Stimulated activated naive CD4-positive, alpha-beta T cell (primary cell): Measurements from ENCODE around the gene CCDC141.

ENCODE experiments used
- DNase-seq, 6 experiments: peaks; one replicate each; lab custom pipeline; 2025; lab: John Stamatoyannopoulos, UW

Gene CCDC141

DNA sequence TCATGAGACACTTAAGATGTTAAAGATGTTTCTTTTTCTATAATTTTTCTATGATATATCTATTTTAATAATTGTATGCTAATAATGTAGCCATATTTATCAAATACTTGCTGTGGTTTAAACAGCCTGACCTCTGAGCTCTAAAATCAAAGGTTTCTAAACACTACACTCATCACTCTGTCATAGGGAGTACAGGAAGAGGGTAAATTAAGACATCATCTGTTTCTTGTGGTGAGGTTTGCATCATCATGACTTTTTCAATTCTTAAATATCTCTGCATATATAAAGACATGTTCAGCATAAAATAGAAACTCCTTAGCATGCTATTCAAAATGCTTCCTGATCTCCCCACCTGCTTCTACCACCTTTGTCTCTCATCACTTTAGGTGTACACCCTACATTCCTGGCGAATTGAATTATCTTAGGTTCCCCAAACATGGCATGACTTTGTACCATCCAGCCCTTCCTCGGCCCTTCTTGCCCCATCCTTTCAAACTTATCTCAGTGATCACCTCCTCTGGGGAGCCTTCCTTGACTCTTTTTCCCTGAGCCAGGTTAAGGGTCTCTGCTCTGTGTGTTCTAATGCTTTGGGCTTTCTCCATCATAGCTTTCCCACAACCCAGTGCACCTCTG lies 137.4 kb downstream of the CCDC141 start:
- no peak for DNase-seq

DNA sequence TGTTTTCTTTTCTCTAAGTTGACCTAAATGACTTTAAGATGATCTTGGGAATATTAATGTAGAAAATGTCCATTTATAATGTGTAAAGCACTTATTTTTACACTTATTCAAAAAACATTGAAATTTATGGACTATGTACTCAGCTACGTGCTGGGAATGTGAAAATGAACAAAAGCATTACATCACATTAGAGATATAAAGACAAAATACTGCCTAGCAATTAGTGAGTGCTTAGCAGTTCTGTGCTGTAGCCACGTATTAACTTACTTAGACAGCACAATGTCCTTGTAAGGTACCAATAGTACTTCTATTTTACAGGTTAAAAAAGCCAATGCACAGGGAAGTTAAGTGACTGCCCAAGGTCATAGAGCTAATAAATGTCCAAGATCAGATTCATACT lies 138.9 kb downstream of the CCDC141 start:
- no peak for DNase-seq

DNA sequence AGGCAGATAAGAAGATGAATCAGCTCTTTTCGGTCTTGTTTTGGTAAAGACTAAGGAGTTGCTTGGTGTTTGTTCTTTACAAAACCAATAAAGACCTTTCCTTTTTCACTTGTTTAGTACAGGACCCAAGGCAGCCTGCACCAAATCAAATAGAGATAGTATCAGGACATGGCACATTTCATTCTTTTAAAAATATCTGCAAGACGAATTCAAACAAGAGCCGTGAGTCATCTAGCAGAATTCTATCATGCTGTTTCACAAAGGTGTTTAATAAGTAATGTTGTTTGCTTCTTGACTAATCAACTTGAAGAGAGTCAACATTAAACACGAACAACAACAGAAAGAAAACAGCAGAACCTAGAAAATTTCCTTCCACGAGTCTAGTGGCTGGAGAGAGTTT lies 139.9 kb downstream of the CCDC141 start:
- DNase-seq, result no peak

DNA sequence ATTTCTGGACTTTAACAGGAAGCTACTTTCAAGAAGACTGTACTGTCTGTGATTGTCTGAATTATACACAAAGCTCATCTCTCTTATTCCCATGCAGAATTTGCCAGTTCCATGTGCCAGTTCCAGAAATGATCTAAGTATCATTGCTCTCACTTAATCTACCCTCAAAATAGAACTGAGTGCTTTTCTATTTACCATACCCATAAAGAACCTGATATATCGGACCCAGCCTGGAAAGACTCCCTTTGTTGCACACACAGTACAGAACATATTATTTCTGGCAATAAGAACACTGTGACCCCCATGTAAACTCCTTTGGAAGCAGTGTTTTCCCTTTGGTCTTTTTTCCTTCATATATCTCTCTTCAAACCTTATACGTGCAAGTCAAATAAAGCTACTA lies 140.4 kb downstream of the CCDC141 start:
- DNase-seq, result no peak

DNA sequence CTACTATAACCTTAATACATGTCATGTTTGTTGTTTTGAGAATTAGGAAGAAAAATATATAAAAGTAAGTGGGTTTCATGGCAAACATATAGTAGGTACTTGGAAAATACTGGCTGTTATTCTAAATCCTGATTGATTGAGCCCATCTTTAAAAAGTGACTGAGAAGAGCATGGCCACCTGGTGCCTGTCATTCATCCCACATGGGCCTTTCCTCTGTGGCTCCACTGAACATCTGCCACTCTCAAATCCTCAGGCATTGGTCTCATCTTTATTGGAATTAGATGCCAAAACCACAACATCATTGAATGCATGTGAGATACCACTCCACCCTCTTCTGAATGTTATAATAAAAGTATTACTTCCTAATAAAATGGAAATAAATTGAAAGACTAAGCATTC lies 141.1 kb downstream of the CCDC141 start:
- no peak for DNase-seq

DNA sequence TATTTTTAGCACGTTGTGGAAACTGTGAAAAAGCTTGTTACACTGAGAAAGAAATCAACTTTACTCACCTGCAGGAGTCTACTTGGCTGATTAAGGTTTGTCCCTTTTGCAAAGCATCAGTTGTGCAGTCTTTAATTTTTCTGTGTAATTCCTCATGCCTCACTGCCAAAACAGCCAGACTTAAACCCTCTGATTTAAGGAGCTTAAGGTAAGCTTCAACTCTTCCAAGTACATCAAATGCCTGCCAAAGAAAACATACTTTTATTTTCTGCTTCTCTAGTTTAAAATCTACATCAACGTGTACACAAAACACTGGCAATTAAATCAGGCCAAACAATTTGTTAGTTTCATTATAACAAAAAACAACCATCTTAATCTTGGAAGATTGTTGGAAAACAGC lies 144.7 kb downstream of the CCDC141 start:
- no peak for DNase-seq

DNA sequence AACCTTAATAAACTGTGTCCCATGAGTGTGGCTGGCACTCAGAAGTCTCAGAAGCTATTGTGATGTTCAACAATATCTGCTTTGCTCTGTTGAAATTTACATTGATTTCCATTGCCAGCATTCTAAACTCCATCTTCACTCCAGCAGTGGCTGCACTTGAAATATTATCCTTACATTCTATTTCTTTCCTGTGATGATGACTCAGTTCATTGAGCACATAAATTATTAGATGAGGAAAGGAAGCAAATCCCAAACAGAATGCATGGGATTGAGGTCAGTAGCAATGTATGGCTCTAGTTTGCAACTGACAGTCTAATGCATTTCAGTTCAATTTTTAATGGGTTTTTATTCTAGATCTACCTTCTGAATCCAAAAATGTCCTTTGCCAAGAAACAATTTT lies 150.3 kb downstream of the CCDC141 start:
- no peak for DNase-seq

DNA sequence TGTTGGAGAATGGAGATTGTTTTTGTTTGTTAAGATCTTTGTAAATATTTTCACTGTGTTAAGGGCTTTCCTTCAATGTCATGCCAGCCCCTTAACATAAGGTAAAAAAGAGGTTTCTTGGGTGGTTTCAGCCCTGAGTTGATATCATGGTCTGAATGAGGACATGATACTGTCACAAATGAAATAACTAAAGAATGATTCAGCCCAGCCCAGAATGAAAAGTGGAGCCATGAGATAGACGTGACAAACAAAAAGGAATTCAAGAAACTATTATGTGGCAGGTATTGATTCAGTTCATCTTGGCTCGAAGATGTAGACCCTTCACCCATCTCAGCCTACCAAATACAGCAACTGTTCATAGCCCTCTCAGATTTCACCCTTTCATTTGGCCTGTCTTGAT lies 154.1 kb downstream of the CCDC141 start:
- no peak for DNase-seq

DNA sequence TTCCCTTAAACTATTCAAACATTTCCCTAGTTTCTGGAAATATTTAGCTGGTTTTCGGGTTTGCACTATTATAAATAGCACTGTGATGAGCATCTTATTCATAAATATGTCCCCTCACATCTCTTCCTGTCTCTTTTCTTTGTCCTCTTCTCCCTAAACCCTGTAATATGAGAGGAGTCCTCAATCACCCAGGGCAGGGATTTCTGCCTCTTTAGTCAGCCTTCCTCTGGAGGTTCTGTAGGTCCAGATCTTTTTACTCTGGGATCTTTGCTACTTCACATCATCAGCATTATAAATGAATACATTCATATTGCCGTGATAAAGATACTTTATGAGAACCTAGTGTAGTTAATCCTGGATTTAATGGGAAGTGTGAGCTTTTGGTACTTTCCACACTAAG lies 154.8 kb downstream of the CCDC141 start:
- DNase-seq, result no peak

DNA sequence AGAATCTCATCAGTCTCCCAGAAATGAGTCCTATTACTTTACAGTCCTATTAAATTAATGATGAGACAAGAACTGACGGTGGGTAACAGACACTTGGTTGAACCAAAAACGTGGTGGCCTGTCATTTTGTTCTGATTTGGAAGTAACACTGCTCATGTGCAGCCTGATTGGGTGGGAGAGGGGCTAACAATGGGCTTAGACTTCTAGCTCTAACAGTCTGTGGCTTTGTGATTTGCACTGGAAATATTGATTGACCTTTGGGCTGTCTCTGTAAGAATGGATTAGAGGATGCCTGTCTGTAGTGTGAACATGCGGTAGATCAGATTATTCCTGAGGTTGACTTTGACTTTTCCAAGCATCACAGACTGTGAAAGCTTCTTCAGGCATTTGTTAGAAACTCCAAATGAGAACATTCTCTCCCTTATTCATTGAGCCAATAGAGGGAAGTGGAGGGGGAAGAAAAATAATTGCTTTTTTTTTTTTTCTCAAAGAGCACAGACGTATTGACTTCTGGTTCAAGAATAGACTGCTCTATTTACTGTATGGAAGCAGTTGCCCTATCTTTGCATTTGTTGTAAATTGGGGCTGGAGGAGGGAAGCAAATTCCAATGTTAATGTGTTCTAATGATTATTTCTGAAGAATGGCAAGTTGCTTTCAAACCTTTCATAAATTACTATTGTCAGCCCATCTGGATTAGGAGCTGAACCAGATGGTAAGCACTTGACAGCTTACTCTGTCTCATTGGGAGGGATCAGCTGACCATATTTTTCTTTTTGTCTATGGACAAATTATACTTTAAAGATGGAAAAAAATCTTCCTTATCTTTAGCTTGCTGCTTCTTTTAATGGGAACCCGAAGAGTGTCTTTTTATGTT lies 156.9 kb downstream of the CCDC141 start:
- DNase-seq, result no peak

DNA sequence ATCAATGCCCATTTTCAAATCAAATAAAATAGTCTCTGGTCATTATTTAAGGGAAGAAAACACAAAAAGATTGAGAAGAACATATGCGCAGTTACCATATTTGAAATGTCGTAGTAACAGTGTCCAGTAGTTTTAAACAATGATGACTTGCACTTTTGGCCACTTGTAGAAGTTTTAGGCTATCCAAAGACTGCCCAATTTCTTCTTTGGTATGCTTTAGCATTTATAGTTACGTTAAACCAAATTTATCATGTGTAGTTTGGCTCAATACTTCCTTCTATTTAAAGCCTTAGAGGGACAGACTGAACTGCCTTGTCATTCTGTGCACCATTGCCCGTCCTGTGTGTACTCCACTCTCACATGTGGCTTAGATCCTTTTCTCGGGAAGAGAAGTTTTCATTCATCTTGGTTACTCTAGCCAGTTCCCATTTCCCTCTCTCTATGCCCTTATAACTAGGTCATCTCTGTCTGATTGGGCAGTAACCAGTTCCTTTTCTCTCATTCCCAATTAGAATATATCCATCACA lies 157.9 kb downstream of the CCDC141 start:
- DNase-seq, result no peak

DNA sequence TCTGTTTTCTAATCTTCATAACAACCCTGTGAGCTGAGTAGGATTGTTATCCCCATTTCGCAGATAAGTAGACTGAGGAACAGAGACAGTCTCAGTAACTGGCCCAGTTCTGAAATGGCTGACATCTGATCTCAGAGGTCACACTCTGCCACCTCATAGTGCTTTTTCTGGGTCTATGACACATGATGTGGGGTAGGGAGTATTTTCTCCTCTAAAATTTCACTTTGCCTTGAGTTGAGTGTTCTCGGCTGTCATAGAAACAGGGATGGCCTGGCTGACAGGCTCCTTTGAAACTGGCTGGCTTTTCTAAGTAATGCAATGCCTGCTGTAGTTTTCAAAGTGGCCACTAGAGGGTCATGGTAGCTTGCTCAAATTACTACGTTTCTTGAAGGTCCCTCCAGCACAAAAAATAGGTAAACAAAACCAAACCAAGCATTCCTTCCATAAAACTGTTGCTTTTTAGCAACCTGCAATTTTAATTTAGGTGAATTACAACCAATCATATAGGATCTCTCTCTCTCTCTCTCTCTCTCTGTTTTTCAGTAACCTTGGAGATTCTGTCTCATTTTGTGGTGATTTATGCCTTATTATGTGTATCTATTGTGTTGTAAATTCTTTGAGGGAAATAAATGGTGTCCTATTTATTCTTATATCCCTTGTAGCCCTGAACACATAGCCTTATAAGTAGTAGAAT lies 158.5 kb downstream of the CCDC141 start:
- peak; percentile 1 to 67 (median 22) for DNase-seq

DNA sequence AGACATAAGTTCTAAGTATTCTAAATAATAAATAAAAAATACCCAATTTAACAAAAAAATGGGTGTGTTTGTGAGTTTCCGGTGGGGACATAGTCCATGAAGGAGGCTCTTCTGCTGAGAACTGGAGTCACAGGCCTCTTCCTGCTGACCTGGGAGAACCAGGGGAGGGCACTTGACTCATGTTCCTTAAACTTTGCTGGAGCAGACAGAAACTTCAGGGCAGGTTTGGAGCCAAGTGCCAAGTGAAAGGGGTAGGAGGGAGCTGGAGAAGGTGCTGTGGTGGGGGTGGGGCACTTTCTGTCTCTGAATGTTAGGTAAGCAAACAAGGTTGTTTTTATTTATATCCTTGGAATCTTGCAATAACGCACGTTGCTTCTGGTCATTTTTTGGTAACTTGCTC lies 163.9 kb downstream of the CCDC141 start:
- no peak for DNase-seq

DNA sequence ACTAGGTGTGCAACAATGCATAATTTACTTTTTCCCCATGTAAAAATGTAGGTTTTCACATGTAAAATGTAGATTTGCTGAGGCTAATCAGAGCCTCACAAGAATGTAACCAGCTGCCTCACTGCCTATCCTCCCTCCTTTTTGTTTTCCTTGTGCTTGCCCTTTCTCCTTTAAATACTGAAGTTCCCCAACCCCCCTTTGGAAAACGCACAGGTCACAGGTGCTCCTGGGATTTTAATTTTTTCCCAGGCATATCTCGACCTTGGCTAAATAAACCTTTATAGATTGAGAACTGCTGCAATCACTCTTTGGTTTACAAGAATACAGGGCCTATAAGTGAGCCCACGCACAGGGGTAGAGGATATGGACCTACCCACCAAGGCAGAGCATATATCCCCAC lies 165.5 kb downstream of the CCDC141 start:
- no peak for DNase-seq

DNA sequence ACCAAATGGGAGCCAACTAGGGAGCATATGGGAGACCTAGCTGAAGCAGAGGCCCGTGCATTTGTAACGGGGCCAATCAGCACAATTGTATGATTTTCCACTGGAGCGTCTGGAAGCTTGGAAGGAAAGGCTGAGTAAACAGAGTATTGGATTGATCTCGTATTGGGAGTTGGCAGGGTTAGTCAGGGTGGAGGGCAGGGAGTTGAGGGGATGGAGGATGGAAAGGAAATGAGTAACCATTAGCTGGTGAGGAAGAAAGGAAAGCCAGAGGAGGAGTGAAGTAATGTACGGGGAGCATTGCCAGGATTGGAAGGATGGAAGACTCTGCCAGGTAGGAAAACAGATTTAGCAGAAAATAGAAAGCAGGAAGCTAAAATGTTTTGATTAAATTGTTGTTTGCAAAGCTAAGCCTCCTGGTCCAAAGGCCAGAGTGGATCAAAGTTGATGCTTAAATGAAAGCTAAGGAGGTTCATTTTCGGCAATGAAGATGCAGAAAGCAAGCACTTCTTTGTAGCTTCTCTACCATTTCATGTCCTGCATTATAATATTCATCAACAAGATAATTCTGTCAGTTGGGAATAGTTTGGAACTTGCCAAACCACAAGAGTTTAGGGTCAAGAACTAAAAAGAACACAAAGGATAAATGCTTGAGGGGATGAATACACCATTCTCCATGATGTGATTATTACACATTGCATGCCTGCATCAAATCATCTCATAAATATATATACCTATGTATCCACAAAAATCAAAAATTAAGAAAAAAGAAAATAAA lies 167.1 kb downstream of the CCDC141 start:
- DNase-seq, result no peak

DNA sequence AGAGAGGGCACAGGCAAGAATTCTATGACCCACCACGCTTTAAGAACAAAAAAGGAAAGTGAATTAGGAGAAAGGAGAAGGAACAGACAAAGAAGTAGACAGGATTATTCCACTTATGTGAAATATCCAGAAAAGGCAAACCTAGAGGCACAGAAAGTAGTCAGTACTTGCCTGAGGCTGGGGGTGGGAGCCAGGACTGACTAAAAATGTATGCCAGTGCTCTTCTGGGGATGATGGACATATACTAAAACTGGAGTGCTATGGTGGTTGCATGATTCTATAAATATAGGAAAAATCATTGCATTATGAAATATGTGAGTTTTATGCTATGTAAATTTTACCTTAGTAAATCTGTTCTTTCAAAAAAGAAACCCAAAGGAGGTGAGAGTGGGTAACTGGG lies 168.9 kb downstream of the CCDC141 start:
- no peak for DNase-seq

DNA sequence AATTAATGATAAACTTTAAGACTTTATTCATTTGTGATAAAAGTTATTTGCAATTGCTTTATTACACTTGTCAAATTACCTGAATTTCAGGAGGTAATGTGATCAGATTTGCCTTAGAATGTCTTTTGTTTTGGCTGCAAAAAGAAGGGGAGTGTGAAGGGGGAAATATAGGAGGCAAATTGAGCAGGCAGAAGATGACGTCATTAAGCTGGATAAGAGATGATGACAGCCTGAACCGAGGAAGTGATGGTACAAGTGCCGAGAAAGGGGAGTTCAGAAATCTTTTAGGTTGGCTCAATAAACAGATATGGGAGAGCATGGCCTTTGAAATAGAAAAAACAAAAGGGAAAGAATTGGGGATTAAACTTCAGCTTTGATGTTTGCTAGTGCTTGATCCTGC lies 169.7 kb downstream of the CCDC141 start:
- DNase-seq, result no peak

DNA sequence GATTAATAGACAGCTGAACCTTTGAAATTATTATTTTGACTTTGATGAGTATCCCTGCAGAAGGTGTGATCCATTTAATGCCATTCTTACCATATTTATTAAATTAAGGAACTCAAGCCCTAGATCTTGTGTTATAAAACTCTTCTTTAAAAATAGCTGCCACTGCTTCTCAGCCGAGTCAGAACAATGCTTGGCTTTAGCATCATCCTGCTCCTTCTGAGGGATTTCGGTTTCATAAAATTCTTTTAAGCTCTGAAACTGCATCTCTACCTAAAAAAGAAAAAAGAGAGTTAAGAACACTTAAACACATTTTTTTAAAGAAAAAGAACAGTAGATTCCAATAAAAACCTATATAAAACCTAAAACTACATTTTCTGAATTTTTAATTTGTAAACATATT lies 172.1 kb downstream of the CCDC141 start:
- no peak for DNase-seq

DNA sequence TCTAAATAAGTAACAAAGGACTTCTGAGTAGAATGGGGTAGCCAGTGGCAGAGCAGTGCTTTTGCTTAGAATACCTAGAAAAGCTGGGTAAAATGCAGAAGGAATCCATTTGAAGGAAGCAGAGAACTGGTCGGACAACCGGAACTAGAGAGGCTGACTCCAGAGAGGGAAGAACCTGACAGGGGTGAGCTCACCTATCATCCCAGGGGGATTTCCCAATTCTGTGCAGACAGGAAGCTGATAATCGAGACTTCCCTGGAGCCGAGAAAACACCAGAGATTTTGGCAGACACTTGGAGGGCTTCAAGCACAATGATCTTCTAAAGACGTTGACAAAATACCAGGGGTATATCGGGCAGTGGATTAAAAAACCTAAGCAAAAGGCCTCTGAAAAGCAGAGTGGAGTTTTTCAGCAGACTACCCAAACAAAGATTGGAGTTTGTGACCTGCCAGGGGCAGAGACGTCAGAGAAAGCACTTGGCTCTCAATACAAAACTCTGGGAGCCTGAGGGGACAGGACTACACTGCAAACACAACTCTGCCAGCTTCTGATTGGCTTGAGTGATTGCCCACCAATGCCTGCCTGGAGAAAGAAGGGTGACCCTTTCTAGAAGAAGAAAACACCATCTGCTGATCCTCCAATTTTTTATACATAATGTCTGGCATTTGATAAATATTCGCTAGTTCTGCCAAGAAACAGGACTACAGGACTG lies 175.3 kb downstream of the CCDC141 start:
- no peak for DNase-seq

DNA sequence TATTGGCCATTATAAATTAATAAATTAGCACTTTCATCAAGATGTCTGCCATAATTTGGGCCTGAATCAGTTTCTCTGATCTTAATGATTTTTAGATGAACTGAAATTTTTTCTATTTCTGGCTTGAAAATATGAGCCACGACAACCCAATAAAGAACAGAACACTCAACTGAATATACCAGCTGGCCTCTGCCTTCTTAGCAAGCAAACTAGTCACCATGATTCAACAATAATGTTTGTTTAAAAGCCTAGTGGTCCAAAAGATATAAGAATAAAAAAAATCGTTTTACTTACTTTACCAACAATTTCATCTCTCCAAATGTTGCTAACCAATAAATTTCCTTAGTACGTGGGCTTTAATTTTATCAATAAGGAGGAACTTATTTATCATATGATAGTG lies 176.0 kb downstream of the CCDC141 start:
- DNase-seq, result no peak

DNA sequence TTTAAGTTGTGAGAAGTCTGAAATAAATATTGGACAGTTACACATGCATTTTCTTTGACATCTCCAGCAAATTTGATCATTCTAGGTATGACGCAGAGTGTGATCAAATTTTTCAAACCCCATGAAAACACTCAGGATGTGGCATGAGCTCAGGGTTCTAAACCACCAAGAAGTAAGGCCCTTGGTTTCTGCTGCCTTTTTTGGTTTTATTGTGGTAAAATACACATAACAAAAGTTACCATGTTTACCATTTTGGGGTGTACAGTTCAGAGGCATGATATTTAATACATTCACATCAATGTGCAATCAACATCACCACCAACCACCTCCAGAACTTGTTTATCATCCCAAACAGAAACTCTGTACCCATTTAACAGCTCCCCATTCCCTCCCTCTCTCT lies 178.4 kb downstream of the CCDC141 start:
- no peak for DNase-seq
